Activated naive CD4-positive, alpha-beta T cell treated with anti-CD3 and anti-CD28 coated beads, Interleukin-2, amount 10 ng/mL, durations not matched to agents 7 days and 5 days (primary cell): ENCODE results near the gene ZNF350.
A peak's percentile ranks its signal among the peaks of the same experiment; 100 is the strongest.

Experiments used
- CTCF ChIA-PET: fragments of 350-600 bp; sonication (Branson Sonifier 250); formaldehyde crosslinking; loops from one replicate; lab custom pipeline; 2021; ENCODE audit warnings: antibody characterized with exemption; lab: Charles Lee
- DNase-seq: peaks from one replicate; pipeline ENCODE4 v3.0.0-alpha.2; 2020
- H3K27ac Mint-ChIP-seq: one replicate; pipeline ENCODE4 v1.8.0; 2021; ENCODE audit warnings: mild to moderate bottlenecking, moderate library complexity, mixed read lengths
- H3K27me3 Mint-ChIP-seq: one replicate; pipeline ENCODE4 v1.8.0; 2021; ENCODE audit warnings: mild to moderate bottlenecking, mixed read lengths
- H3K36me3 Mint-ChIP-seq: one replicate; pipeline ENCODE4 v1.8.0; 2021; ENCODE audit warnings: mixed read lengths
- H3K4me1 Mint-ChIP-seq: one replicate; pipeline ENCODE4 v1.8.0; 2021; ENCODE audit warnings: mixed read lengths
- H3K4me3 Mint-ChIP-seq: one replicate; pipeline ENCODE4 v1.8.0; 2021; ENCODE audit warnings: mild to moderate bottlenecking, moderate library complexity, mixed read lengths
- H3K9me3 Mint-ChIP-seq: one replicate; pipeline ENCODE4 v1.8.0; 2021; ENCODE audit warnings: mixed read lengths

The ZNF350 gene

GRCh38 chr19:51944798-51945552 is 41.7 kb downstream of the ZNF350 start:
- Mint-ChIP-seq H3K4me1 (no peaks in the 10 kb centered on the region), H3K27ac (no peak overlapping the region), H3K9me3 (peaks cover 87% of the 10 kb centered on the region), H3K27me3 (no peaks in the 10 kb centered on the region), H3K4me3 (no peak overlapping the region), H3K36me3 (peaks cover 64% of the 10 kb centered on the region)
- DNase-seq, result no peak
- CTCF ChIA-PET, result no interaction called here

- Mint-ChIP-seq H3K9me3 (peaks cover 62% of the 10 kb centered on the region), H3K36me3 (peaks cover 88% of the 10 kb centered on the region), H3K27ac (no peak overlapping the region), H3K4me1 (no peaks in the 10 kb centered on the region), H3K4me3 (no peak overlapping the region), H3K27me3 (no peaks in the 10 kb centered on the region)
- CTCF ChIA-PET, result no interaction called here
- no peak for DNase-seq
Observed at GRCh38 chr19:51938936-51939335, 47.7 kb downstream of the ZNF350 start.

GRCh38 chr19:51931921-51932320 is 54.7 kb downstream of the ZNF350 start:
- DNase-seq, result no peak
- Mint-ChIP-seq H3K27ac (no peak overlapping the region), H3K4me3 (no peak overlapping the region), H3K27me3 (no peaks in the 10 kb centered on the region), H3K36me3 (peaks cover 81% of the 10 kb centered on the region), H3K4me1 (peaks cover 17% of the 10 kb centered on the region), H3K9me3 (peaks cover 43% of the 10 kb centered on the region)
- CTCF ChIA-PET, result no interaction called here

- H3K36me3 Mint-ChIP-seq, result peaks cover 56% of the 10 kb centered on the region
Observed at GRCh38 chr19:51927859-51928258, 58.8 kb downstream of the ZNF350 start.

GRCh38 chr19:51926784-51927741 is 59.6 kb downstream of the ZNF350 start, which contains the start of gene ZNF613:
Gene ZNF613, plus strand, starts transcription at chr19:51927472. Its CDS starts 8,749 bp downstream, at chr19:51936221.
- H3K36me3 Mint-ChIP-seq, result peaks cover 51% of the 10 kb centered on the region
- no peaks in the 10 kb centered on the region for H3K27me3 Mint-ChIP-seq
- peak; percentile 90 for DNase-seq
- peaks cover 24% of the 10 kb centered on the region for H3K4me1 Mint-ChIP-seq
- H3K9me3 Mint-ChIP-seq, result peaks cover 69% of the 10 kb centered on the region
- CTCF ChIA-PET, result no interaction called here
- H3K27ac Mint-ChIP-seq, result peak within 1 kb of the TSS; percentile 95
- H3K4me3 Mint-ChIP-seq, result peak within 1 kb of the TSS; percentile 98

More at GRCh38 chr19:51927859-51928258, 58.8 kb downstream of the ZNF350 start:
- Mint-ChIP-seq H3K27me3 (no peaks in the 10 kb centered on the region), H3K27ac (peak overlapping the region; percentile 95), H3K9me3 (peaks cover 65% of the 10 kb centered on the region), H3K4me3 (peak overlapping the region; percentile 98), H3K4me1 (peaks cover 24% of the 10 kb centered on the region)
- no peak for DNase-seq
- CTCF ChIA-PET, result no interaction called here

- no peak for DNase-seq
- Mint-ChIP-seq H3K9me3 (peaks cover 70% of the 10 kb centered on the region), H3K27ac (peak overlapping the region; percentile 95), H3K27me3 (no peaks in the 10 kb centered on the region), H3K36me3 (peaks cover 44% of the 10 kb centered on the region), H3K4me1 (peaks cover 24% of the 10 kb centered on the region), H3K4me3 (peak overlapping the region; percentile 98)
- CTCF ChIA-PET, result interaction anchor here (0.6 kb wide), 1 partner anchor 25 kb away, joined by 3 read pairs; no protein-coding TSS in a partner anchor
Observed at GRCh38 chr19:51926426-51926783, 60.2 kb downstream of the ZNF350 start.

GRCh38 chr19:51921949-51922348 is 64.7 kb downstream of the ZNF350 start:
- H3K27ac Mint-ChIP-seq, result no peak overlapping the region
- peaks cover 7% of the 10 kb centered on the region for H3K4me1 Mint-ChIP-seq
- H3K4me3 Mint-ChIP-seq, result no peak overlapping the region
- H3K36me3 Mint-ChIP-seq, result peaks cover 13% of the 10 kb centered on the region
- H3K27me3 Mint-ChIP-seq, result no peaks in the 10 kb centered on the region
- no peak for DNase-seq
- CTCF ChIA-PET, result no interaction called here
- peaks cover 79% of the 10 kb centered on the region for H3K9me3 Mint-ChIP-seq

GRCh38 chr19:51919606-51920005 is 67.0 kb downstream of the ZNF350 start:
- Mint-ChIP-seq H3K4me3 (no peak overlapping the region), H3K27ac (no peak overlapping the region), H3K4me1 (no peaks in the 10 kb centered on the region), H3K36me3 (peaks cover 3% of the 10 kb centered on the region), H3K27me3 (no peaks in the 10 kb centered on the region), H3K9me3 (peaks cover 77% of the 10 kb centered on the region)
- CTCF ChIA-PET, result no interaction called here
- no peak for DNase-seq

- H3K36me3 Mint-ChIP-seq, result peaks cover 3% of the 10 kb centered on the region
- peaks cover 68% of the 10 kb centered on the region for H3K9me3 Mint-ChIP-seq
- no peaks in the 10 kb centered on the region for H3K27me3 Mint-ChIP-seq
- no peak overlapping the region for H3K4me3 Mint-ChIP-seq
- CTCF ChIA-PET, result no interaction called here
- DNase-seq, result no peak
- H3K27ac Mint-ChIP-seq, result no peak overlapping the region
- no peaks in the 10 kb centered on the region for H3K4me1 Mint-ChIP-seq
Observed at GRCh38 chr19:51916167-51916566, 70.5 kb downstream of the ZNF350 start.

GRCh38 chr19:51915324-51915867 is 71.2 kb downstream of the ZNF350 start:
- no peaks in the 10 kb centered on the region for H3K27me3 Mint-ChIP-seq
- CTCF ChIA-PET, result no interaction called here
- no peak overlapping the region for H3K27ac Mint-ChIP-seq
- no peak for DNase-seq
- H3K4me3 Mint-ChIP-seq, result no peak overlapping the region
- no peaks in the 10 kb centered on the region for H3K4me1 Mint-ChIP-seq
- peaks cover 66% of the 10 kb centered on the region for H3K9me3 Mint-ChIP-seq
- H3K36me3 Mint-ChIP-seq, result peaks cover 3% of the 10 kb centered on the region
